K562 (cell line): ENCODE data around the gene FST. TPM values are rescaled to one million over a fixed set of nuclear protein-coding genes. Genes with fewer than 3 reads are reported as not detected.

Experiments used
- EGR1 ChIP-seq: fragments of 450-650 bp; conservative IDR thresholded peaks from 2 replicates; pipeline ENCODE4 v1.6.1; 2017; ENCODE audit warnings: mild to moderate bottlenecking
- FUS ChIP-seq: fragments of 200-400 bp; formaldehyde crosslinking; optimal IDR thresholded peaks from 2 replicates; pipeline ENCODE3; 2017; ENCODE audit warnings: low read depth, low read length
- MXI1 ChIP-seq: IDR thresholded peaks from 2 replicates; pipeline ENCODE4 v1.6.1; 2011; ENCODE audit warnings: low read depth, mild to moderate bottlenecking, improper control_type of control experiment, low read length
- POLR2H ChIP-seq: IDR thresholded peaks from 2 replicates; pipeline ENCODE4 v1.6.1; 2016; ENCODE audit warnings: missing genetic modification characterization, low read depth, mild to moderate bottlenecking, control low read depth, missing compliant biosample characterization, moderate library complexity
- RBM22 ChIP-seq: fragments of 200-400 bp; formaldehyde crosslinking; IDR thresholded peaks from 2 replicates; pipeline ENCODE4 v1.6.1; 2018; ENCODE audit warnings: low read length, low read depth; ENCODE audit not compliant: poor library complexity, severe bottlenecking
- RBM34 ChIP-seq: fragments of 200-400 bp; formaldehyde crosslinking; IDR thresholded peaks from 2 replicates; pipeline ENCODE4 v1.6.1; 2018; ENCODE audit warnings: low read length, borderline replicate concordance; ENCODE audit not compliant: insufficient read depth
- SNRNP70 ChIP-seq: fragments of 200-400 bp; formaldehyde crosslinking; optimal IDR thresholded peaks from 2 replicates; pipeline ENCODE3; 2017; ENCODE audit warnings: low read depth, low read length
- ZNF121 ChIP-seq: sonication (generic); formaldehyde crosslinking; conservative IDR thresholded peaks from 2 replicates; pipeline ENCODE4 v1.8.0; 2022; ENCODE audit warnings: missing genetic modification reagents
- ZNF217 ChIP-seq: sonication (generic); formaldehyde crosslinking; IDR thresholded peaks from 2 replicates; pipeline ENCODE4 v1.8.0; 2022; ENCODE audit warnings: mild to moderate bottlenecking, missing genetic modification reagents
- ZNF224 ChIP-seq: sonication (generic); formaldehyde crosslinking; IDR thresholded peaks from 2 replicates; pipeline ENCODE4 v1.8.0; 2022; ENCODE audit warnings: mild to moderate bottlenecking, missing genetic modification reagents
- ZNF445 ChIP-seq: fragments of 250-450 bp; sonication (Bioruptor Pico); IDR thresholded peaks from 2 replicates; pipeline ENCODE4 v1.4.0; 2020; ENCODE audit warnings: low read depth, mild to moderate bottlenecking, moderate library complexity
- polyA plus RNA-seq, 8 experiments: library from polyadenylated mRNA; depleted of rRNA in 4 of 8; stranded (reverse) in 5 of 8; unstranded in 3 of 8; fragments of >200 nt; fragmentation: Nextera tagmentation in 2 of 8; fragmentation: Illumina TruSeq in 1 of 8; extraction: Ambion mirVana in 2 of 8; extraction: Trizol in 1 of 8; gene quantifications; 2 replicates each; pipeline versions ENCODE4 v1.2.1 to v1.2.3, GENCODE V29; 2011 to 2014; ENCODE audit warnings: inconsistent platforms in 1 of 8, missing spikeins in 1 of 8
- total RNA-seq, 7 experiments: library from RNA; depleted of rRNA in 6 of 7; stranded (reverse); fragments of >200 nt in 6 of 7; fragmentation: Illumina TruSeq in 2 of 7; extraction: Trizol in 2 of 7; gene quantifications; 2 replicates each; pipeline versions ENCODE4 v1.2.1 to v1.2.3, GENCODE V29; 2011 to 2021; ENCODE audit warnings: low replicate concordance in 1 of 7
- TF ChIP-seq, protein P1 (sequence below): fragments of 450-650 bp; IDR thresholded peaks from 2 replicates; pipeline ENCODE4 v1.6.1; 2016; ENCODE audit warnings: mild to moderate bottlenecking, moderate library complexity
- TF ChIP-seq, protein P2 (sequence below): fragments of 450-650 bp; IDR thresholded peaks from 2 replicates; pipeline ENCODE4 v1.6.1; 2014; ENCODE audit warnings: low read depth, mild to moderate bottlenecking, moderate library complexity, borderline replicate concordance
- TF ChIP-seq, protein P3 (sequence below): sonication (generic); formaldehyde crosslinking; IDR thresholded peaks from 2 replicates; pipeline ENCODE4 v1.8.0; 2022; ENCODE audit warnings: mild to moderate bottlenecking, missing genetic modification reagents

The FST gene
- total and polyA plus RNA-seq, 9 of the 15 experiments (the other 6 are each of a cell fraction or from before 2014, with no cell fraction given) = 0.03 to 0.27 TPM; not detected in 7

DNA sequence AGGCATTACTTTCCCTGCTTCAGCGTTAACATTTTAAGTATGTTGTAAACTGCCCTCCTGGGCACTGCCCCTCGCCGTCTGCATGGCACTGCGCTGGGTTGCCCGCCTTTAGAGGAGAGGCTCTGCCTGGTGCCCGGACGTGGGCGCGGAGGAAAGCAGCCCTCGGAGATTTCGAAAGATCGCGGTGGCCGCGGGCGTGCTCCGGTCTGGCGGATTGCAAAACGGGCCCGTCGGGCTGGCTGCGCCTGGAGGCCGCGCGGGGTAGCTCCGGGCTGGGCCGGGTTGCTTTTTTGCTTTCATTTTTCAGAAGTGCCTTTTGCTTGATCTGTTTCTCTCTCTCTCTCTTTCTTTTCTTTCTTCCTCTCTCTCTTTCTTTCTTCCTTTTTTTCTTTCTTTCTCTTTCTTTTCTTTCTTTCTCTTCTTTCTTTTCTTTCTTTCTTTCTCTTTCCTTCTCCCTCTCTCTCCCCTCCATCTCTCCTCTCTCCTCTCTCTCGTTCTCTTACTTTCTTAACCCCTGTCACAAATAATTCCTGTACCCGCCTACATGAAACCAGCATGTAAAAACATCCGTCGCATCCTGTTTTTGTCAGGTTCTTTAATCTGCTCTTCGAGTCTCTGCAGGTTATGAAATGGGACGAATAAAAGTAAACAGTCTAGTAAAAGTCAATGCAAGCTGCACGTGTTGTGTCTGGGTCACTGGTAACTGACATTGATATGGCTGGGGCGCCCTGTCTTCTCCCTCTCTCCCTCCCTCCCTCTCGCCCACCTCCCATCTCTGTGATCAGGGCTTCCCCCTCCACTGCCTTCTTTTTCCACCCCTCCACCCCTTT is 1.7 kb downstream of the FST start (continued):
- TF ChIP-seq, protein P1, sequence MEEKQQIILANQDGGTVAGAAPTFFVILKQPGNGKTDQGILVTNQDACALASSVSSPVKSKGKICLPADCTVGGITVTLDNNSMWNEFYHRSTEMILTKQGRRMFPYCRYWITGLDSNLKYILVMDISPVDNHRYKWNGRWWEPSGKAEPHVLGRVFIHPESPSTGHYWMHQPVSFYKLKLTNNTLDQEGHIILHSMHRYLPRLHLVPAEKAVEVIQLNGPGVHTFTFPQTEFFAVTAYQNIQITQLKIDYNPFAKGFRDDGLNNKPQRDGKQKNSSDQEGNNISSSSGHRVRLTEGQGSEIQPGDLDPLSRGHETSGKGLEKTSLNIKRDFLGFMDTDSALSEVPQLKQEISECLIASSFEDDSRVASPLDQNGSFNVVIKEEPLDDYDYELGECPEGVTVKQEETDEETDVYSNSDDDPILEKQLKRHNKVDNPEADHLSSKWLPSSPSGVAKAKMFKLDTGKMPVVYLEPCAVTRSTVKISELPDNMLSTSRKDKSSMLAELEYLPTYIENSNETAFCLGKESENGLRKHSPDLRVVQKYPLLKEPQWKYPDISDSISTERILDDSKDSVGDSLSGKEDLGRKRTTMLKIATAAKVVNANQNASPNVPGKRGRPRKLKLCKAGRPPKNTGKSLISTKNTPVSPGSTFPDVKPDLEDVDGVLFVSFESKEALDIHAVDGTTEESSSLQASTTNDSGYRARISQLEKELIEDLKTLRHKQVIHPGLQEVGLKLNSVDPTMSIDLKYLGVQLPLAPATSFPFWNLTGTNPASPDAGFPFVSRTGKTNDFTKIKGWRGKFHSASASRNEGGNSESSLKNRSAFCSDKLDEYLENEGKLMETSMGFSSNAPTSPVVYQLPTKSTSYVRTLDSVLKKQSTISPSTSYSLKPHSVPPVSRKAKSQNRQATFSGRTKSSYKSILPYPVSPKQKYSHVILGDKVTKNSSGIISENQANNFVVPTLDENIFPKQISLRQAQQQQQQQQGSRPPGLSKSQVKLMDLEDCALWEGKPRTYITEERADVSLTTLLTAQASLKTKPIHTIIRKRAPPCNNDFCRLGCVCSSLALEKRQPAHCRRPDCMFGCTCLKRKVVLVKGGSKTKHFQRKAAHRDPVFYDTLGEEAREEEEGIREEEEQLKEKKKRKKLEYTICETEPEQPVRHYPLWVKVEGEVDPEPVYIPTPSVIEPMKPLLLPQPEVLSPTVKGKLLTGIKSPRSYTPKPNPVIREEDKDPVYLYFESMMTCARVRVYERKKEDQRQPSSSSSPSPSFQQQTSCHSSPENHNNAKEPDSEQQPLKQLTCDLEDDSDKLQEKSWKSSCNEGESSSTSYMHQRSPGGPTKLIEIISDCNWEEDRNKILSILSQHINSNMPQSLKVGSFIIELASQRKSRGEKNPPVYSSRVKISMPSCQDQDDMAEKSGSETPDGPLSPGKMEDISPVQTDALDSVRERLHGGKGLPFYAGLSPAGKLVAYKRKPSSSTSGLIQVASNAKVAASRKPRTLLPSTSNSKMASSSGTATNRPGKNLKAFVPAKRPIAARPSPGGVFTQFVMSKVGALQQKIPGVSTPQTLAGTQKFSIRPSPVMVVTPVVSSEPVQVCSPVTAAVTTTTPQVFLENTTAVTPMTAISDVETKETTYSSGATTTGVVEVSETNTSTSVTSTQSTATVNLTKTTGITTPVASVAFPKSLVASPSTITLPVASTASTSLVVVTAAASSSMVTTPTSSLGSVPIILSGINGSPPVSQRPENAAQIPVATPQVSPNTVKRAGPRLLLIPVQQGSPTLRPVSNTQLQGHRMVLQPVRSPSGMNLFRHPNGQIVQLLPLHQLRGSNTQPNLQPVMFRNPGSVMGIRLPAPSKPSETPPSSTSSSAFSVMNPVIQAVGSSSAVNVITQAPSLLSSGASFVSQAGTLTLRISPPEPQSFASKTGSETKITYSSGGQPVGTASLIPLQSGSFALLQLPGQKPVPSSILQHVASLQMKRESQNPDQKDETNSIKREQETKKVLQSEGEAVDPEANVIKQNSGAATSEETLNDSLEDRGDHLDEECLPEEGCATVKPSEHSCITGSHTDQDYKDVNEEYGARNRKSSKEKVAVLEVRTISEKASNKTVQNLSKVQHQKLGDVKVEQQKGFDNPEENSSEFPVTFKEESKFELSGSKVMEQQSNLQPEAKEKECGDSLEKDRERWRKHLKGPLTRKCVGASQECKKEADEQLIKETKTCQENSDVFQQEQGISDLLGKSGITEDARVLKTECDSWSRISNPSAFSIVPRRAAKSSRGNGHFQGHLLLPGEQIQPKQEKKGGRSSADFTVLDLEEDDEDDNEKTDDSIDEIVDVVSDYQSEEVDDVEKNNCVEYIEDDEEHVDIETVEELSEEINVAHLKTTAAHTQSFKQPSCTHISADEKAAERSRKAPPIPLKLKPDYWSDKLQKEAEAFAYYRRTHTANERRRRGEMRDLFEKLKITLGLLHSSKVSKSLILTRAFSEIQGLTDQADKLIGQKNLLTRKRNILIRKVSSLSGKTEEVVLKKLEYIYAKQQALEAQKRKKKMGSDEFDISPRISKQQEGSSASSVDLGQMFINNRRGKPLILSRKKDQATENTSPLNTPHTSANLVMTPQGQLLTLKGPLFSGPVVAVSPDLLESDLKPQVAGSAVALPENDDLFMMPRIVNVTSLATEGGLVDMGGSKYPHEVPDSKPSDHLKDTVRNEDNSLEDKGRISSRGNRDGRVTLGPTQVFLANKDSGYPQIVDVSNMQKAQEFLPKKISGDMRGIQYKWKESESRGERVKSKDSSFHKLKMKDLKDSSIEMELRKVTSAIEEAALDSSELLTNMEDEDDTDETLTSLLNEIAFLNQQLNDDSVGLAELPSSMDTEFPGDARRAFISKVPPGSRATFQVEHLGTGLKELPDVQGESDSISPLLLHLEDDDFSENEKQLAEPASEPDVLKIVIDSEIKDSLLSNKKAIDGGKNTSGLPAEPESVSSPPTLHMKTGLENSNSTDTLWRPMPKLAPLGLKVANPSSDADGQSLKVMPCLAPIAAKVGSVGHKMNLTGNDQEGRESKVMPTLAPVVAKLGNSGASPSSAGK = peak; percentile 11; the same call in 1 of the 2 replicates
- TF ChIP-seq, protein P2, sequence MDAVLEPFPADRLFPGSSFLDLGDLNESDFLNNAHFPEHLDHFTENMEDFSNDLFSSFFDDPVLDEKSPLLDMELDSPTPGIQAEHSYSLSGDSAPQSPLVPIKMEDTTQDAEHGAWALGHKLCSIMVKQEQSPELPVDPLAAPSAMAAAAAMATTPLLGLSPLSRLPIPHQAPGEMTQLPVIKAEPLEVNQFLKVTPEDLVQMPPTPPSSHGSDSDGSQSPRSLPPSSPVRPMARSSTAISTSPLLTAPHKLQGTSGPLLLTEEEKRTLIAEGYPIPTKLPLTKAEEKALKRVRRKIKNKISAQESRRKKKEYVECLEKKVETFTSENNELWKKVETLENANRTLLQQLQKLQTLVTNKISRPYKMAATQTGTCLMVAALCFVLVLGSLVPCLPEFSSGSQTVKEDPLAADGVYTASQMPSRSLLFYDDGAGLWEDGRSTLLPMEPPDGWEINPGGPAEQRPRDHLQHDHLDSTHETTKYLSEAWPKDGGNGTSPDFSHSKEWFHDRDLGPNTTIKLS = no peak
- no peak for TF ChIP-seq ZNF224 (CRISPR knock-in tag)
- TF ChIP-seq, protein P3, sequence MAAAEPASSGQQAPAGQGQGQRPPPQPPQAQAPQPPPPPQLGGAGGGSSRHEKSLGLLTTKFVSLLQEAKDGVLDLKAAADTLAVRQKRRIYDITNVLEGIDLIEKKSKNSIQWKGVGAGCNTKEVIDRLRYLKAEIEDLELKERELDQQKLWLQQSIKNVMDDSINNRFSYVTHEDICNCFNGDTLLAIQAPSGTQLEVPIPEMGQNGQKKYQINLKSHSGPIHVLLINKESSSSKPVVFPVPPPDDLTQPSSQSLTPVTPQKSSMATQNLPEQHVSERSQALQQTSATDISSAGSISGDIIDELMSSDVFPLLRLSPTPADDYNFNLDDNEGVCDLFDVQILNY (CRISPR knock-in tag) = no peak
- no peak for TF ChIP-seq SNRNP70
- TF ChIP-seq MXI1 = no peak
- no peak for TF ChIP-seq RBM34
- peak; percentile 23; the same call in 1 of the 2 replicates for TF ChIP-seq EGR1
- no peak for TF ChIP-seq ZNF121
- TF ChIP-seq RBM22 = no peak
- no peak for TF ChIP-seq POLR2H (tag)
- TF ChIP-seq ZNF445 (CRISPR knock-in tag) = no peak
- no peak for TF ChIP-seq FUS
- TF ChIP-seq ZNF217 (CRISPR knock-in tag) = no peak
